ENCODE data around the gene UIMC1. TPM values are rescaled to one million over a fixed set of nuclear protein-coding genes. Genes with fewer than 3 reads are reported as not detected.
A peak's percentile ranks its signal among the peaks of the same experiment; 100 is the strongest.

The UIMC1 gene
- polyA plus RNA-seq, 4 donors, result 17.8 to 25.2 (median 21.8) TPM

GRCh38 chr5:177023303-177023664, 16.7 kb upstream of the UIMC1 start:
- Histone ChIP-seq H3K9me3 (ENCODE audit: control insufficient read depth in 2 of 2, insufficient read depth in 1 of 2, low read depth in 1 of 2, low read length in 1 of 2) (no peaks in the 10 kb centered on the region), H3K4me3 (ENCODE audit: low read depth in 1 of 3, low read length in 3 of 3) (peak overlapping the region; percentile 89 to 95 (median 95)), H3K36me3 (ENCODE audit: control insufficient read depth in 3 of 3, insufficient read depth in 2 of 3, low read depth in 1 of 3, low read length in 3 of 3) (peaks cover 0 to 11% (median 0%) of the 10 kb centered on the region in 3 donors), H3K27ac (ENCODE audit: low read depth in 1 of 3, low read length in 2 of 3) (peak overlapping the region; percentile 27 to 75 (median 65)), H3K27me3 (ENCODE audit: control insufficient read depth in 3 of 3, insufficient read depth in 3 of 3, low read length in 3 of 3) (no peaks in the 10 kb centered on the region), H3K4me1 (ENCODE audit: control insufficient read depth in 3 of 3, insufficient read depth in 2 of 3, low read depth in 1 of 3, low read length in 2 of 3) (peaks cover 3 to 6% (median 5%) of the 10 kb centered on the region in 3 donors)
- 23 to 36% (median 28%) methylated on average over 6 of the region's 6 CpGs for WGBS, 3 donors
- DNase-seq (peak in 1 of 2 donors; percentile 21), FAIRE-seq (no peak)

GRCh38 chr5:177022386-177023302, 16.1 kb upstream of the UIMC1 start, which contains the start of gene ZNF346:
Gene ZNF346 (plus strand): TSS chr5:177022696. CDS start chr5:177022739, 43 bp downstream.
- peaks cover 3 to 6% (median 5%) of the 10 kb centered on the region in 3 donors for H3K4me1 ChIP-seq (ENCODE audit: control insufficient read depth in 3 of 3, insufficient read depth in 2 of 3, low read depth in 1 of 3, low read length in 2 of 3)
- H3K9me3 ChIP-seq (ENCODE audit: control insufficient read depth in 2 of 2, insufficient read depth in 1 of 2, low read depth in 1 of 2, low read length in 1 of 2), result no peaks in the 10 kb centered on the region
- H3K4me3 ChIP-seq (ENCODE audit: low read depth in 1 of 3, low read length in 3 of 3), result peak within 1 kb of the TSS; percentile 89 to 95 (median 95)
- WGBS, 3 donors, result 0 to 1% (median 0%) methylated on average over 52 to 77 of the region's 77 CpGs
- peaks cover 0 to 9% (median 0%) of the 10 kb centered on the region in 3 donors for H3K36me3 ChIP-seq (ENCODE audit: control insufficient read depth in 3 of 3, insufficient read depth in 2 of 3, low read depth in 1 of 3, low read length in 3 of 3)
- FAIRE-seq (no peak), DNase-seq (peak; percentile 88 to 94)
- H3K27me3 ChIP-seq (ENCODE audit: control insufficient read depth in 3 of 3, insufficient read depth in 3 of 3, low read length in 3 of 3), result no peaks in the 10 kb centered on the region
- H3K27ac ChIP-seq (ENCODE audit: low read depth in 1 of 3, low read length in 2 of 3), result peak within 1 kb of the TSS; percentile 41 to 75 (median 65)

- FAIRE-seq, result no peak
- peaks cover 3 to 6% (median 5%) of the 10 kb centered on the region in 3 donors for H3K4me1 ChIP-seq (ENCODE audit: control insufficient read depth in 3 of 3, insufficient read depth in 2 of 3, low read depth in 1 of 3, low read length in 2 of 3)
- H3K4me3 ChIP-seq (ENCODE audit: low read depth in 1 of 3, low read length in 3 of 3), result no peak overlapping the region
- DNase-seq, result no peak
- H3K27ac ChIP-seq (ENCODE audit: low read depth in 1 of 3, low read length in 2 of 3), result no peak overlapping the region
- no peaks in the 10 kb centered on the region for H3K9me3 ChIP-seq (ENCODE audit: control insufficient read depth in 2 of 2, insufficient read depth in 1 of 2, low read depth in 1 of 2, low read length in 1 of 2)
- 93 to 98% (median 95%) methylated on average over 2 of the region's 2 CpGs for WGBS, 3 donors
- H3K27me3 ChIP-seq (ENCODE audit: control insufficient read depth in 3 of 3, insufficient read depth in 3 of 3, low read length in 3 of 3), result no peaks in the 10 kb centered on the region
- peaks cover 0 to 3% (median 0%) of the 10 kb centered on the region in 3 donors for H3K36me3 ChIP-seq (ENCODE audit: control insufficient read depth in 3 of 3, insufficient read depth in 2 of 3, low read depth in 1 of 3, low read length in 3 of 3)
Observed at GRCh38 chr5:177020033-177020432, 13.5 kb upstream of the UIMC1 start.

GRCh38 chr5:177018341-177018740, 11.8 kb upstream of the UIMC1 start:
- Histone ChIP-seq H3K27ac (ENCODE audit: low read depth in 1 of 3, low read length in 2 of 3) (no peak overlapping the region), H3K9me3 (ENCODE audit: control insufficient read depth in 2 of 2, insufficient read depth in 1 of 2, low read depth in 1 of 2, low read length in 1 of 2) (no peaks in the 10 kb centered on the region), H3K4me3 (ENCODE audit: low read depth in 1 of 3, low read length in 3 of 3) (no peak overlapping the region), H3K4me1 (ENCODE audit: control insufficient read depth in 3 of 3, insufficient read depth in 2 of 3, low read depth in 1 of 3, low read length in 2 of 3) (peaks cover under 1 to 5% (median 3%) of the 10 kb centered on the region in 3 donors), H3K36me3 (ENCODE audit: control insufficient read depth in 3 of 3, insufficient read depth in 2 of 3, low read depth in 1 of 3, low read length in 3 of 3) (no peaks in the 10 kb centered on the region), H3K27me3 (ENCODE audit: control insufficient read depth in 3 of 3, insufficient read depth in 3 of 3, low read length in 3 of 3) (no peaks in the 10 kb centered on the region)
- FAIRE-seq (no peak), DNase-seq (no peak)
- 81 to 91% (median 91%) methylated on average over 2 of the region's 2 CpGs for WGBS, 3 donors

- no peaks in the 10 kb centered on the region for H3K4me1 ChIP-seq (ENCODE audit: control insufficient read depth in 3 of 3, insufficient read depth in 2 of 3, low read depth in 1 of 3, low read length in 2 of 3)
- DNase-seq, result no peak
- H3K27me3 ChIP-seq (ENCODE audit: control insufficient read depth in 3 of 3, insufficient read depth in 3 of 3, low read length in 3 of 3), result no peaks in the 10 kb centered on the region
- H3K4me3 ChIP-seq (ENCODE audit: low read depth in 1 of 3, low read length in 3 of 3), result no peak overlapping the region
- H3K27ac ChIP-seq (ENCODE audit: low read depth in 1 of 3, low read length in 2 of 3), result no peak overlapping the region
- 90 to 97% (median 96%) methylated on average over 4 of the region's 4 CpGs for WGBS, 3 donors
- H3K36me3 ChIP-seq (ENCODE audit: control insufficient read depth in 3 of 3, insufficient read depth in 2 of 3, low read depth in 1 of 3, low read length in 3 of 3), result no peaks in the 10 kb centered on the region
- no peak for FAIRE-seq
- no peaks in the 10 kb centered on the region for H3K9me3 ChIP-seq (ENCODE audit: control insufficient read depth in 2 of 2, insufficient read depth in 1 of 2, low read depth in 1 of 2, low read length in 1 of 2)
Observed at GRCh38 chr5:177015156-177015555, 8.6 kb upstream of the UIMC1 start.

- H3K4me1 ChIP-seq (ENCODE audit: control insufficient read depth in 3 of 3, insufficient read depth in 2 of 3, low read depth in 1 of 3, low read length in 2 of 3), result peaks cover under 1 to 4% (median 1%) of the 10 kb centered on the region in 3 donors
- DNase-seq, result no peak
- no peak for FAIRE-seq
- H3K27ac ChIP-seq (ENCODE audit: low read depth in 1 of 3, low read length in 2 of 3), result no peak overlapping the region
- H3K27me3 ChIP-seq (ENCODE audit: control insufficient read depth in 3 of 3, insufficient read depth in 3 of 3, low read length in 3 of 3), result no peaks in the 10 kb centered on the region
- H3K36me3 ChIP-seq (ENCODE audit: control insufficient read depth in 3 of 3, insufficient read depth in 2 of 3, low read depth in 1 of 3, low read length in 3 of 3), result peaks cover 0 to under 1% (median 0%) of the 10 kb centered on the region in 3 donors
- 93 to 98% (median 95%) methylated on average over 4 of the region's 4 CpGs for WGBS, 3 donors
- H3K9me3 ChIP-seq (ENCODE audit: control insufficient read depth in 2 of 2, insufficient read depth in 1 of 2, low read depth in 1 of 2, low read length in 1 of 2), result peaks cover 0 to 3% of the 10 kb centered on the region in 2 donors
- H3K4me3 ChIP-seq (ENCODE audit: low read depth in 1 of 3, low read length in 3 of 3), result no peak overlapping the region
Observed at GRCh38 chr5:177010153-177010552, 3.6 kb upstream of the UIMC1 start.

GRCh38 chr5:177008716-177009115, 2.1 kb upstream of the UIMC1 start:
- DNase-seq, result no peak

GRCh38 chr5:177005619-177006264, 837 bp downstream of the UIMC1 start:
- FAIRE-seq, result no peak

More at GRCh38 chr5:177008716-177009115, 2.1 kb upstream of the UIMC1 start:
- peaks cover 0 to 3% of the 10 kb centered on the region in 2 donors for H3K9me3 ChIP-seq (ENCODE audit: control insufficient read depth in 2 of 2, insufficient read depth in 1 of 2, low read depth in 1 of 2, low read length in 1 of 2)
- no peak overlapping the region for H3K4me3 ChIP-seq (ENCODE audit: low read depth in 1 of 3, low read length in 3 of 3)
- H3K27me3 ChIP-seq (ENCODE audit: control insufficient read depth in 3 of 3, insufficient read depth in 3 of 3, low read length in 3 of 3), result no peaks in the 10 kb centered on the region
- H3K27ac ChIP-seq (ENCODE audit: low read depth in 1 of 3, low read length in 2 of 3), result no peak overlapping the region
- peaks cover 5 to 12% (median 9%) of the 10 kb centered on the region in 3 donors for H3K4me1 ChIP-seq (ENCODE audit: control insufficient read depth in 3 of 3, insufficient read depth in 2 of 3, low read depth in 1 of 3, low read length in 2 of 3)
- 55 to 71% (median 66%) methylated on average over 2 of the region's 2 CpGs for WGBS, 3 donors
- FAIRE-seq, result no peak
- peaks cover 0 to 7% (median 0%) of the 10 kb centered on the region in 3 donors for H3K36me3 ChIP-seq (ENCODE audit: control insufficient read depth in 3 of 3, insufficient read depth in 2 of 3, low read depth in 1 of 3, low read length in 3 of 3)

More at GRCh38 chr5:177005619-177006264, 837 bp downstream of the UIMC1 start:
- peak overlapping the region; percentile 77 to 93 (median 91) for H3K4me3 ChIP-seq (ENCODE audit: low read depth in 1 of 3, low read length in 3 of 3)
- peaks cover 0 to 7% (median 0%) of the 10 kb centered on the region in 3 donors for H3K36me3 ChIP-seq (ENCODE audit: control insufficient read depth in 3 of 3, insufficient read depth in 2 of 3, low read depth in 1 of 3, low read length in 3 of 3)
- 0 to 1% (median 1%) methylated on average over 42 to 51 of the region's 51 CpGs for WGBS, 3 donors
- H3K27ac ChIP-seq (ENCODE audit: low read depth in 1 of 3, low read length in 2 of 3), result peak overlapping the region; percentile 77 to 92 (median 91)
- peaks cover 0 to 3% of the 10 kb centered on the region in 2 donors for H3K9me3 ChIP-seq (ENCODE audit: control insufficient read depth in 2 of 2, insufficient read depth in 1 of 2, low read depth in 1 of 2, low read length in 1 of 2)
- peak; percentile 74 to 89 for DNase-seq
- H3K27me3 ChIP-seq (ENCODE audit: control insufficient read depth in 3 of 3, insufficient read depth in 3 of 3, low read length in 3 of 3), result no peaks in the 10 kb centered on the region
- H3K4me1 ChIP-seq (ENCODE audit: control insufficient read depth in 3 of 3, insufficient read depth in 2 of 3, low read depth in 1 of 3, low read length in 2 of 3), result peaks cover 5 to 12% (median 9%) of the 10 kb centered on the region in 3 donors

Measured in small intestine (tissue), 7 donors.